GM12874 (cell line): Measurements from ENCODE around the gene KIRREL2.

ENCODE experiments used
- TF ChIP-seq, protein P1 (sequence below): IDR thresholded peaks from 2 replicates; pipeline ENCODE4 v1.5.1; 2011; ENCODE audit warnings: low read depth, mild to moderate bottlenecking, control low read depth, low read length, moderate library complexity; ENCODE audit not compliant: insufficient read depth

The KIRREL2 gene

GRCh38 chr19:35856546-35857149 is at the start of gene KIRREL2:
Gene KIRREL2 (plus strand): TSS chr19:35856911. CDS start chr19:35857120, 209 bp downstream.
- TF ChIP-seq, protein P1, sequence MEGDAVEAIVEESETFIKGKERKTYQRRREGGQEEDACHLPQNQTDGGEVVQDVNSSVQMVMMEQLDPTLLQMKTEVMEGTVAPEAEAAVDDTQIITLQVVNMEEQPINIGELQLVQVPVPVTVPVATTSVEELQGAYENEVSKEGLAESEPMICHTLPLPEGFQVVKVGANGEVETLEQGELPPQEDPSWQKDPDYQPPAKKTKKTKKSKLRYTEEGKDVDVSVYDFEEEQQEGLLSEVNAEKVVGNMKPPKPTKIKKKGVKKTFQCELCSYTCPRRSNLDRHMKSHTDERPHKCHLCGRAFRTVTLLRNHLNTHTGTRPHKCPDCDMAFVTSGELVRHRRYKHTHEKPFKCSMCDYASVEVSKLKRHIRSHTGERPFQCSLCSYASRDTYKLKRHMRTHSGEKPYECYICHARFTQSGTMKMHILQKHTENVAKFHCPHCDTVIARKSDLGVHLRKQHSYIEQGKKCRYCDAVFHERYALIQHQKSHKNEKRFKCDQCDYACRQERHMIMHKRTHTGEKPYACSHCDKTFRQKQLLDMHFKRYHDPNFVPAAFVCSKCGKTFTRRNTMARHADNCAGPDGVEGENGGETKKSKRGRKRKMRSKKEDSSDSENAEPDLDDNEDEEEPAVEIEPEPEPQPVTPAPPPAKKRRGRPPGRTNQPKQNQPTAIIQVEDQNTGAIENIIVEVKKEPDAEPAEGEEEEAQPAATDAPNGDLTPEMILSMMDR, result no peak

DNA sequence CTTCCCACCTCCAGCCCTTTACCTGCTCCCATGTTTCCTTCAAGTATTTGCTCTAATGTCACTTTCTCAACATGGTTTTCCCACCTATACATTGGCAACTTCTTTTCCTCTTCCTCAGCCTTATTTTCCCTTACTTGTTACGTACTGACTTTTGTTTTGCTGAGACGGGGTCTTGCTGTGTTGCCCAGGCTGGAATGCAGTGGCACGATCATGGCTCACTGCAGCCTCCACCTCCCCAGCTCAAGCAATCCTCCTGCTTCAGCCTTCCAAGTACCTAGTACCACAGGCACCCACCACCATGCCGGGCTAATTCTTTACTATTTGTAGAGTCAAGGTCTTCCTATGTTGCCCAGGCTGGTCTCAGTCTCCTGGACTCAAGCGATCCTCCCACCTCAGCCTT is 49.1 kb upstream of the KIRREL2 start:
- TF ChIP-seq, protein P1, result no peak

GRCh38 chr19:35811317-35812219 is 45.1 kb upstream of the KIRREL2 start:
- TF ChIP-seq, protein P1, result no peak

DNA sequence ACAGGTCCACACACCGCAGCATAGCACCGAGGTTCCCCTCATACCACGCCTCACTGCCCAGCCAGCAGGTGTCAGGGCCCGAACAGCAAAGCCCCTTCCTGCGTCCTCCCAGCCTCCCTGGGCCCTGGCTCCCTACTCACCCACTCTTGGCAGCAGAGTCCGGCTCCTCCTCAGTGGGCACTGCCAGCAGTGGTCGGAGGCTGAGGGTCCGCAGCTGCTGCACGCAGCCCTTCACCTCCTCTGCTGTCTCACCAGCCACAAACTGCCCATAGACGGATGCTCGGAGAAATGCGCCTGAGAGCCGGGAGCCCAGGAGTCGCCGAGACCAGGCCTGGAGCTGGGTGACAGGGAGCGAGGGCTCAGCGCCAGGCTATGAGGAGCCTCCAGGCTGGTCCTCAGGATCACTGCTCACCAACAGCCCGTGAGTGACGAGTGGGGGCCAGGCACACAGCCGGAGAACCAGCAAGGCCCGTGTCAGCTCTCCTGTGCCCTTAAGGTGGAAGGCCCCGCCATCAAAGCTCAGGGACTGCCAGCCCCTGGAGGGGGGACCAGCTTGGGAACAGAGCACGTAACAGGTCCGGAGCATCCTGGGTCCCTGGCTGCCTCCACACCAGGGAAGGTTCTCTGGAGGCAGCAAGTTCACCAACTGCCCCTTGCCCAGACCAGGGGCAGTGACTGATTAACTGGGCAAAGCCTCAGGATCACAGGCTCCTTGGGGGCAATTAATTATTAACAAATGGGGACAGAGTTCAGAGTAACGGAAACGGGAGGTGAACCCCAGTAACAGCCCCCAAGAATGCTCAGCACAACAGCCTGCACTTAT is 44.3 kb upstream of the KIRREL2 start, which contains the start of gene PRODH2:
TSS of gene PRODH2 (minus strand) at position 626 of the 823 bp plus-strand sequence. CDS start at position 586, 40 bp downstream.
- TF ChIP-seq, protein P1, result no peak

DNA sequence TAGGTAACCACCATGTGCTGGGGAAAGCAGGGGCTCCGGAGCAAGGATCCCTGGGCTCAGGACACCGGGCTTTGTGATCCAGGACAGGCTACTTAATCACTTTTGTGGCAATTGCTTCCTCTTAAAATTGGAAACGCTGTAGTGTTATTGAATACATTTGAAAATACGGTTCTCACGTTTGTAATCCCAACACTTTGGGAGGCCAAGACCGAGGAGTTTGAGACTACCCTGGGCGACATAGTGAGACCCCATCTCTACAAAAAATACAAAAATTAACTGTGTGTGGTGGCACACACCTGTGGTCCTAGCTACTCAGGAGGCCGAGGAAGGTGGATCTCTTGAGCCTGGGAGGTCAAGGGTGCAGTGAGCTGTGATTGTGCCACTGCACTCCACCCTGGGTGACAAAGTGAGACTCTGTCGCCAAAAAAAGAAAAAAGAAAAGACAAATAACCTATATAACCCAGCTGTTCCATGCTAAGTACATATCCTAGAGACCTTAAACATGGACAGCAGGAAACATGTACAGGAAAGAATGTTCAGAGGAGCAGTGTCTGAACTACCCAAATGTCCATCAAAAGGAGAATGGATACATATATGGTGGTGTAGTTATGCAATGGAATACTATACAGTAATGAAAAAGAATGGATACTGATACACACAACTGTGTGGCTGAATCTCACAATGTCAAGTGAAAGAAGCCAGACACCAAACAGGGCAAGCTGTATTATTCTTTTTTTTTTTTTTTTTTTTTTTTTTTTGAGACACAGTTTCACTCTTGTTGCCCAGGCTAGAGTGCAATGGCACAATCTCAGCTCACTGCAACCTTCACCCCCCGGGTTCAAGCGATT is 43.4 kb upstream of the KIRREL2 start:
- TF ChIP-seq, protein P1, result no peak

- TF ChIP-seq, protein P1, result no peak
Observed at GRCh38 chr19:35816262-35816661, 40.4 kb upstream of the KIRREL2 start.
